Measurements from ENCODE around the gene DGKK.

DNA sequence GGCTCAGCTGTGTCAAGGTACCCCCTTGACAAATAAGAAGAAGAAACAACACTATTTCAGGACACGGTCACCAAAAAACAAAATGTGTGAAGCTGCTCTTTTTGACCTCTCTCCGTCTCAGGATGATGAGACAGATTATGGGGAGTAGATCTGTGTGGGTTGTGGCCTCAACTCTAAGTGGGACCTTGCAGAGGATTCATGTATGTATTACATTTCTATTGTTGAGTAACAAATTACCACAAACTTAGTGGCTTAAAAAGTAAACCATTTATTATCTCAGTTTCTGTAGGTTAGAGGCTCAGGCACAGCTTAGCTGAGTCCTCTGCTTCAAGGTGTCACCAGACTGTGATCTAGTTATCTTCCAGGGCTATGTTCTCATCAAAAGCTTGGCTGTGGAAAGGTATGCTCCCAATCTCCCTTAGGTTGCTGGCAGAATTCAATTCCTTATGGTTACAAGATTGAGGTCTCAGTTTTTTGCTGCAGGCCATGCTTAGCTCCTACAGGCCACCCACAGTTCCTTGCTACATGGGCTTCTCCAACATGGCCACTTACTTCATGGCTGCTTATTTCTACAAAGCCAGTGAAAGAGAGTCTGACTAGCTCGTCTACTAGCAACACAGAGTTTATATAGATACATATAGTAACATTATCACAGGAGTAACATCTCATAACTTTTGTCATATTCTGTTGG lies 28.1 kb downstream of the DGKK start:
- TF ChIP-seq, protein P1, sequence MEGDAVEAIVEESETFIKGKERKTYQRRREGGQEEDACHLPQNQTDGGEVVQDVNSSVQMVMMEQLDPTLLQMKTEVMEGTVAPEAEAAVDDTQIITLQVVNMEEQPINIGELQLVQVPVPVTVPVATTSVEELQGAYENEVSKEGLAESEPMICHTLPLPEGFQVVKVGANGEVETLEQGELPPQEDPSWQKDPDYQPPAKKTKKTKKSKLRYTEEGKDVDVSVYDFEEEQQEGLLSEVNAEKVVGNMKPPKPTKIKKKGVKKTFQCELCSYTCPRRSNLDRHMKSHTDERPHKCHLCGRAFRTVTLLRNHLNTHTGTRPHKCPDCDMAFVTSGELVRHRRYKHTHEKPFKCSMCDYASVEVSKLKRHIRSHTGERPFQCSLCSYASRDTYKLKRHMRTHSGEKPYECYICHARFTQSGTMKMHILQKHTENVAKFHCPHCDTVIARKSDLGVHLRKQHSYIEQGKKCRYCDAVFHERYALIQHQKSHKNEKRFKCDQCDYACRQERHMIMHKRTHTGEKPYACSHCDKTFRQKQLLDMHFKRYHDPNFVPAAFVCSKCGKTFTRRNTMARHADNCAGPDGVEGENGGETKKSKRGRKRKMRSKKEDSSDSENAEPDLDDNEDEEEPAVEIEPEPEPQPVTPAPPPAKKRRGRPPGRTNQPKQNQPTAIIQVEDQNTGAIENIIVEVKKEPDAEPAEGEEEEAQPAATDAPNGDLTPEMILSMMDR (IDR thresholded peaks at IDR 0.05), result no peak
- TF ChIP-seq EZH2 (IDR thresholded peaks at IDR 0.05; ENCODE audit: borderline replicate concordance, insufficient read depth, low read depth, low read length, poor library complexity, severe bottlenecking), result no peak
